ENCODE data around the gene ZNF778. TPM values are rescaled to one million over a fixed set of nuclear protein-coding genes. Genes with fewer than 3 reads are reported as not detected.

ZNF778 gene
- total RNA-seq, 4 donors from 2014 or later: 7.4 to 30.2 (median 15.9) TPM

- Histone ChIP-seq H3K36me3 (no peaks in the 10 kb centered on the region), H3K4me1 (no peaks in the 10 kb centered on the region), H3K27ac (no peak overlapping the region), H3K27me3 (no peaks in the 10 kb centered on the region), H3K4me3 (no peak overlapping the region), H3K9me3 (no peaks in the 10 kb centered on the region)
- no peak for DNase-seq
- intact Hi-C loops (cut with DNase I; ENCODE audit: low total_unique reads): no loop called here
- no peak for TF ChIP-seq POLR2A (IDR thresholded peaks at IDR 0.05)
- TF ChIP-seq CTCF (IDR thresholded peaks at IDR 0.05): no peak
These were observed 51.1 kb downstream of the ZNF778 start for GRCh38 chr16:89268585-89268984.

GRCh38 chr16:89268987-89269735 lies 51.7 kb downstream of the ZNF778 start:
- no peak overlapping the region for H3K4me3 ChIP-seq
- H3K27me3 ChIP-seq: no peaks in the 10 kb centered on the region
- H3K36me3 ChIP-seq: no peaks in the 10 kb centered on the region
- DNase-seq: no peak
- no peak overlapping the region for H3K27ac ChIP-seq
- no peaks in the 10 kb centered on the region for H3K4me1 ChIP-seq
- no peaks in the 10 kb centered on the region for H3K9me3 ChIP-seq
- no peak for TF ChIP-seq CTCF (IDR thresholded peaks at IDR 0.05)
- no peak for TF ChIP-seq POLR2A (IDR thresholded peaks at IDR 0.05)
- intact Hi-C loops (cut with DNase I; ENCODE audit: low total_unique reads): no loop called here

- Histone ChIP-seq H3K36me3 (no peaks in the 10 kb centered on the region), H3K4me1 (no peaks in the 10 kb centered on the region), H3K4me3 (no peak overlapping the region), H3K9me3 (no peaks in the 10 kb centered on the region), H3K27me3 (no peaks in the 10 kb centered on the region), H3K27ac (no peak overlapping the region)
- TF ChIP-seq POLR2A (IDR thresholded peaks at IDR 0.05) (no peak), CTCF (IDR thresholded peaks at IDR 0.05) (no peak)
- no peak for DNase-seq
- intact Hi-C loops (cut with DNase I; ENCODE audit: low total_unique reads): no loop called here
These were observed 52.5 kb downstream of the ZNF778 start for GRCh38 chr16:89269805-89270665.

GRCh38 chr16:89270666-89271345 lies 53.3 kb downstream of the ZNF778 start:
- Histone ChIP-seq H3K4me3 (no peak overlapping the region), H3K9me3 (no peaks in the 10 kb centered on the region), H3K36me3 (no peaks in the 10 kb centered on the region), H3K4me1 (no peaks in the 10 kb centered on the region), H3K27me3 (no peaks in the 10 kb centered on the region), H3K27ac (no peak overlapping the region)
- intact Hi-C loops (cut with DNase I; ENCODE audit: low total_unique reads): no loop called here
- TF ChIP-seq CTCF (IDR thresholded peaks at IDR 0.05) (no peak), POLR2A (IDR thresholded peaks at IDR 0.05) (no peak)
- no peak for DNase-seq

Measured in uterus (tissue), 4 donors.